Kasumi-1 (cell line): Measurements from ENCODE around the gene SGK1.
"Not testable (repeated sequence)": the region's sequence is repeated elsewhere in the genome, so short reads cannot be mapped to it uniquely, and the experiment has no call there.

Experiments
- DNase-seq, 2 experiments: peaks; one replicate each; lab custom pipeline; 2025; lab: John Stamatoyannopoulos, UW

SGK1 gene

GRCh38 chr6:134253681-134254080, 64.2 kb downstream of the SGK1 start:
- DNase-seq = no peak

- no peak for DNase-seq
Measured at GRCh38 chr6:134251320-134251719, 66.6 kb downstream of the SGK1 start.

GRCh38 chr6:134250776-134251175, 67.1 kb downstream of the SGK1 start:
- DNase-seq = no peak

GRCh38 chr6:134249759-134250602, 67.9 kb downstream of the SGK1 start:
- DNase-seq = no peak

DNA sequence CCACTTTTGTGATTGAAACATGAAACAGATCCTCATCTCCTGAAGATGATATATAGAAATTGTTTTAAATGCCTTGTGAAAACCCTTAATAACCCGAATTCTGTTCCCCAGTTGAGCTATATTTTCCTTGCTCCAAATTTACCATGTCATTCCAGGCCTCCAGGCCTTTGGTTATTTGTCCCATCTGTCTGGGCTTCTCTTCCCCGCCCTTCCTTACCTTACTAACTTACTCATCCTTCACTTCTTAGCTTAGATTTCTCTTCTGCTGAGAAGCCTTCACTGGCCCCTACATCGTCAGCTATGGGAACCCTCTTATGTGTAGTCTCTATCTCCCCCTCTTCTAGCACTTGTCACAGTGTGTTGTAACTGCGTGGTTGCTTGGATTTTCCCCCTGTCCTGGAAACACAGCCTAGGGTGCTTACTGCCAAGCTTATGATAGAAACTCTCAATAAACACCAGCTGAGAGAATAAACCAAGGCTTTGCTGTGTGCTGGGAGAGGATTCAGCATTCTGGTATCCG, 68.6 kb downstream of the SGK1 start:
- DNase-seq = no peak

GRCh38 chr6:134247844-134248580, 69.9 kb downstream of the SGK1 start:
- DNase-seq = no peak

- no peak for DNase-seq
Measured at GRCh38 chr6:134247231-134247833, 70.6 kb downstream of the SGK1 start.

DNA sequence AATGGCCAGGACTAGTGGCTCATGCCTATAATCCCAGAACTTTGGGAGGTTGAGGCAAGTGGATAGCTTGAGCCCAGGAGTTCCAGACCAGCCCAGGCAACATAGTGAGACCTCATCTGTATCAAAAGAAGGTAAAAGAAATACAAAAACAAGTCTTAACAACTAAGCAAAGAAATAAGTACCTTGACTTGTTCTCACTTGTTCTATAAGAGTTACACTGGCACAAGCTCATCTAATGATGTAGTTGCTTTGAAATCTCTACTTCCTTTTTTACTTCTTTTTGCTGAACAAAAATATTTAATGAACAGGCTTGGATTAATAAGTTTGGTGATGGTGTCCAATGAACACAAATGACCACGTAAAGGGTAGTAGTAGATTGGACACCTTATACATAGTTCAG, 72.2 kb downstream of the SGK1 start:
- DNase-seq = no peak

- DNase-seq = no peak
Measured at GRCh38 chr6:134245041-134245440, 72.9 kb downstream of the SGK1 start.

- DNase-seq = peak; percentile 38 to 63
Measured at GRCh38 chr6:134240665-134241431, 77.1 kb downstream of the SGK1 start.

DNA sequence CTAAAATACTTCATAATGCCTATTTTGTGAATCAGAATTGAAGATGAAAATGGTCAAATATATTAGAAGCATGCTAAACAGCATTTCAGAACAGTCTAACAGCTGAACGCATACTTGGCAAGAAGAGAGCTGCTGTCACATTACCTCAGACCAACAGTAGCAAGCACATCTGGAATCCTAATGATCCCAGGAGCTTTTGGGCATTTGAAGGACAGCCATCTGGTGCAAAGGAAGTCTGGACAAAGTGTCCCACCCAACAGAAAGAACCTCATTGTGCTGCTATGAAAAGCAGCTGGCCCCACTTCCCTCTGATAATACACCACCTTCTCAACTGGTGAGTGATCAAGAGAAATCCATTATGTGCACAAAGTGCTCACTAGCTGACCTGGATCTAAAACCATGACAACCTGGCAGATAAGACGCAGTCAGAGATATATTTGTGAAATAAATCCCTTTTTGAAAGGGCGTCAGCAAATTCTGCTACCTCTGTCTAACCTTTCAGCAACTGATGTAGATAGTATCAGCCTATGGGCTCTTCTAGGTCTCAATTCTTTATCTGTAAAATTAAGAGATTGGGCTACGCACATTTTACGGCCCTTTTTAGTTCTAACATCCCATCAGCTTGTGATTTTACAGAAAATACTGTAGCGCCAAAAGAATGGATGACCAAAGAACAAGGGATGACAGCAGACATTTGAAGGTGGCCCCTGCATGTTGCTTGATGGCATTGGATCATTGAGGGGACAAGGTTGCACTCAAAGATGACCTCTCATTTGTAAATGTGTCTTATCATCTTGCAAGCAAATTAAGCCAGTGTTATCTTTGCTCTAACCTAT, 78.7 kb downstream of the SGK1 start:
- DNase-seq = no peak

DNA sequence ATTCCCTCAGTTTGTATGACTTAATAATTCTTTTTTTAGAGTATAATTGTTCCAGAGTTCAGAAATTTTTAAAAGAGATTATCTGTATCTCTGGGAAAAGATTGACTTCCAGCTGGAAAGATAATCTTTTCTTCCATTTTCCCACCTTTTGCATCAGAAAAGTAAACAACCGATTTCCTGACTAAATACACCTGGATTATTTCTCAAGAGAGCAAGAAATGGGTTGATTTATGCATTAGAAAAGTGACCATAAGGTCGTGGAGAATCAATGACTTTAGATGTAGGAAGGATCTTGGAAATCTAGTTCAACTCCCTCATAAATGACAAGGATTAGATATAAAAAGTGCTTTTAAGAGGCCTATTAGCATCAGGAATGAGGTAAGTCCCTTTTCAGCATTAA, 79.9 kb downstream of the SGK1 start:
- no peak for DNase-seq

DNA sequence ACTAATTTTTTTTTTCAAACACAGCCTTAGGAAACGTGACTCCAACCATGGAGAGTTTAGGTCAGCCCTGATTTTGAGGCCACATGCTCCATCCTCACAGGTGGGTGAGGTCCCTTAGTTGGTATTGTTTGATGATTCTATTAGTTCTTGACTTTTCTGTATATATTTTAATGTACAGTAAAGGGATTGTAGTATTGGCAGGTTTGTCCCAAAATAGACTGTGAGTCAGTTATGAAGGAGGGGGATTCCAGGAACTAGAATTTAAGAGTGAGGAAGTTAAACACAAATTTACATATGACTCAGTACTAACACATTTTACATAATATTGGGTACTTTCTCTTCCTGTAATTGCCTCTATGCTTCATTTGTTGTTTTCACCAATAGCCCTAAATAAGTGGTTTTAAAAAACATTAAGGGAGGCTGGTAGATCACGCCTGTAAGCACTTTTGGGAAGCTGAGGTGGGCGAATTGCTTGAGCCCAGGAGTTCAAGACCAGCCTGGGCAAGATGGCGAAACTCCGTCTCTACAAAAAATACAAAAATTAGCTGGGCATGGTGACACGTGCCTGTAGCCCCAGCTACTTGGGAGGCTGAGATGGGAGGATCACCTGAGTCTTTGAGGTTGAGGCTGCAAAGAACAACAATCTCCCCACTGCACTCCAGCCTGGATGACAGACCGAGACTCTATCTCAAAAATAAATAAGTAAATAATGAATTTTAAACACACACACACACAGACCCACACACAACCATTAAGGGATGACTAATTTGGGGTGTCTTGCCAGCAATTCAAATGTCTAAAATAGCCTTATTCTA, 81.8 kb downstream of the SGK1 start:
- DNase-seq = peak; percentile 81 to 83

GRCh38 chr6:134235334-134235733, 82.6 kb downstream of the SGK1 start:
- not testable (repeated sequence) for DNase-seq

GRCh38 chr6:134233180-134233955, 84.5 kb downstream of the SGK1 start:
- no peak for DNase-seq

DNA sequence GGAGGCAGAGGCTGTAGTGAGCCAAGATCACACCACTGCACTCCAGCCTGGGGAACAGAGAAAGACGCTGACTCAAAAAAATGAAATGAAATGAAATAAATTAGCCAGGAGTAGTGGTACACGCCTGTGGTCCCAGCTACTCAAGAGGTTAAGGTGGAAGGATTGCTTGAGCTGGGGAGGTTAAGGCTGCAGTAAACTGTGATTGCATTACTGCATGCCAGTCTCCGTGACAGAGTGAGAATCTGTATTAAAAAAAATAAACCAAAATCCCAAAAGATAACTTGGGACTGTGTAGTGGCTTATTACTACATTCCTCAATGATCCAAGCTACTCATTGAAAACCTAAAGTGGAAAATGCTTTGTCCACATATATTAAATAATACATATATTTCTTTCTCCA, 87.0 kb downstream of the SGK1 start:
- DNase-seq = no peak

GRCh38 chr6:134230087-134230700, 87.7 kb downstream of the SGK1 start:
- peak; percentile 78 to 86 for DNase-seq

- DNase-seq = no peak
Measured at GRCh38 chr6:134229520-134229919, 88.4 kb downstream of the SGK1 start.
